ENCODE data around the gene ABCB9.
"Not testable (repeated sequence)": the region's sequence is repeated elsewhere in the genome, so short reads cannot be mapped to it uniquely, and the experiment has no call there.

ABCB9 gene

GRCh38 chr12:122929812-122930211, 36.5 kb downstream of the ABCB9 start:
- DNase-seq = no peak

GRCh38 chr12:122929148-122929538, 37.1 kb downstream of the ABCB9 start:
- DNase-seq = no peak

GRCh38 chr12:122928404-122929147, 37.7 kb downstream of the ABCB9 start:
- DNase-seq = no peak

GRCh38 chr12:122927756-122928403, 38.4 kb downstream of the ABCB9 start:
- no peak for DNase-seq

- no peak for DNase-seq
These were observed 44.3 kb downstream of the ABCB9 start for GRCh38 chr12:122921917-122922316.

GRCh38 chr12:122920687-122921086, 45.6 kb downstream of the ABCB9 start:
- no peak for DNase-seq

- no peak for DNase-seq
These were observed 47.4 kb downstream of the ABCB9 start for GRCh38 chr12:122918827-122919226.

- no peak for DNase-seq
These were observed 48.6 kb downstream of the ABCB9 start for GRCh38 chr12:122917507-122918121.

GRCh38 chr12:122909442-122910288, 56.6 kb downstream of the ABCB9 start:
- DNase-seq = no peak

GRCh38 chr12:122908915-122909314, 57.3 kb downstream of the ABCB9 start:
- DNase-seq = no peak

- DNase-seq = not testable (repeated sequence)
These were observed 61.0 kb downstream of the ABCB9 start for GRCh38 chr12:122905258-122905657.

GRCh38 chr12:122903693-122904034, 62.6 kb downstream of the ABCB9 start:
- DNase-seq = no peak

GRCh38 chr12:122902854-122903692, 63.2 kb downstream of the ABCB9 start:
- no peak for DNase-seq

- no peak for DNase-seq
These were observed 66.4 kb downstream of the ABCB9 start for GRCh38 chr12:122899887-122900286.

- no peak for DNase-seq
These were observed 69.6 kb downstream of the ABCB9 start for GRCh38 chr12:122896662-122897061.

- DNase-seq = peak; percentile 91
These were observed 70.3 kb downstream of the ABCB9 start, which contains the start of gene VPS37B for GRCh38 chr12:122895704-122896636. VPS37B (minus strand) TSS chr12:122896124; CDS start chr12:122896062, 62 bp downstream.

GRCh38 chr12:122895320-122895703, 71.0 kb downstream of the ABCB9 start:
- DNase-seq = no peak

GRCh38 chr12:122894193-122895121, 71.8 kb downstream of the ABCB9 start:
- DNase-seq = peak; percentile 48

- DNase-seq = no peak
These were observed 72.8 kb downstream of the ABCB9 start for GRCh38 chr12:122893208-122894153.
